ENCODE data around the gene CDK10.
"Not testable (repeated sequence)": the region's sequence is repeated elsewhere in the genome, so short reads cannot be mapped to it uniquely, and the experiment has no call there.

Gene CDK10

GRCh38 chr16:89669755-89670154 lies 16.7 kb upstream of the CDK10 start:
- no peak for DNase-seq

- DNase-seq = no peak
Observed at GRCh38 chr16:89670496-89671431, 15.7 kb upstream of the CDK10 start.

- not testable (repeated sequence) for DNase-seq
Observed at GRCh38 chr16:89671565-89671964, 14.9 kb upstream of the CDK10 start.

GRCh38 chr16:89672177-89672941 lies 14.1 kb upstream of the CDK10 start:
- DNase-seq = no peak

GRCh38 chr16:89678258-89678657 lies 8.2 kb upstream of the CDK10 start:
- no peak for DNase-seq

- no peak for DNase-seq
Observed at GRCh38 chr16:89685916-89686315, 573 bp upstream of the CDK10 start.

- DNase-seq = no peak
Observed at GRCh38 chr16:89687092-89687940, 827 bp downstream of the CDK10 start.

GRCh38 chr16:89688395-89688794 lies 1.9 kb downstream of the CDK10 start:
- no peak for DNase-seq

- no peak for DNase-seq
Observed at GRCh38 chr16:89689142-89689541, 2.7 kb downstream of the CDK10 start.

GRCh38 chr16:89689621-89690020 lies 3.1 kb downstream of the CDK10 start:
- not testable (repeated sequence) for DNase-seq

- DNase-seq = no peak
Observed at GRCh38 chr16:89690392-89690901, 4.0 kb downstream of the CDK10 start.

- no peak for DNase-seq
Observed at GRCh38 chr16:89691231-89691985, 4.9 kb downstream of the CDK10 start.

GRCh38 chr16:89691986-89692569 lies 5.6 kb downstream of the CDK10 start:
- no peak for DNase-seq

GRCh38 chr16:89693289-89693731 lies 6.8 kb downstream of the CDK10 start:
- no peak for DNase-seq

- DNase-seq = no peak
Observed at GRCh38 chr16:89693931-89694783, 7.7 kb downstream of the CDK10 start.

- not testable (repeated sequence) for DNase-seq
Observed at GRCh38 chr16:89694784-89695085, 8.2 kb downstream of the CDK10 start.

GRCh38 chr16:89695086-89695874 lies 8.8 kb downstream of the CDK10 start:
- no peak for DNase-seq

- no peak for DNase-seq
Observed at GRCh38 chr16:89695875-89696669, 9.6 kb downstream of the CDK10 start.

- DNase-seq = no peak
Observed at GRCh38 chr16:89696670-89697128, 10.2 kb downstream of the CDK10 start.

Measured in GOT3 (cell line).